Adipose tissue (tissue), 3 donors: ENCODE results near the gene CCNY. TPM values are rescaled to one million over a fixed set of nuclear protein-coding genes. Genes with fewer than 3 reads are reported as not detected.
"Not testable (repeated sequence)": the region's sequence is repeated elsewhere in the genome, so short reads cannot be mapped to it uniquely, and the experiment has no call there.

Experiments
- H3K27ac ChIP-seq: one replicate; pipeline ENCODE4 v1.5.1; 2013; ENCODE audit warnings: low read depth, low read length
- WGBS, 3 donors: extraction: QIAGEN DNeasy Blood & Tissue Kit; methylation state at CpG; one replicate each; pipeline ENCODE4 v1.1.7; 2013; 5-methylcytosine and 5-hydroxymethylcytosine counted together
- polyA plus RNA-seq, 3 donors: library from polyadenylated mRNA; stranded (reverse); fragments of 200-250 nt; gene quantifications; one replicate each; pipeline ENCODE4 v1.2.3, GENCODE V29; 2013
- donor health status: healthy with polysubstance abuse.
- donor health status: Bipolar disorder and iron deficiency.
- donor health status: healthy.

Gene CCNY
- 10 to 100 TPM; 14.0 to 38.6 (median 24.6) TPM for polyA plus RNA-seq

DNA sequence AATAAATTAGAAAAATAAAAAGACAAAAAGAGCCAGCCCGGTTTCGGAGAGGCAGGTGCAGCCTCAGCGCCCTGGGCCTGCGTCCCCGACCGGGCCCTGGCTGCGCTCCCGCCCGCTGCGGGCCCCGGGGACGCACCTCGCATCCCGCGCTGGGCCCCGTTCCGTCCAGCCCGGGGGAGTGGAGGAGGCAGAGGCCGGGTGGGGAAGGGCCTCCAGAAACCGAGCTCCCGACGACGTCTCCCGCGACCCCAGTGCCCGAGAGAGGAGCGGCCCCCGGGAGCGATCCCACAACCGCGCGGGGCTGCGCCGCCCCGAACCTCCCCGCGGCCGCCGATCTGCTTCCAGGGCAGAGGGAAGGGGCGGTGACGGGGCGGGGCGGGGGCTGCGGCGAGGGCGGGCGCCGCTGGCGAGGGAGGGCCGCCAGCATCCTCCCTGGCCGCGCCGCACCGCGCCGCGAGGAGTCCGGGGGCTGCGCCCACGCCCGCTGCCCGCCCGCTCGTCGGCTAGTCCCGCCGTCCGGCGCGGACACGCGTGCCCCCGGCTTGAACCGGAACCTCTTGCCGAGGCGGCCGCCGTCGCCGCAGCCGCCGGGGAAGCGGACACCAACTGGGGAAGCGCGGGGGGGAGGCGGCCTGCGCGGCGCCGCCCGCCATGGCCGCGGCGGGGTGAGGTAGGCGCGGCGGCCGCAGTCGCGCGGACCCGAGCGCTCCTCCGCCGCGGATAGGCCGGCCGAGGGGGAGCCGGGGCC is at the start of gene CCNY:
TSS of gene CCNY (plus strand) at position 426 of the 748 bp plus-strand sequence. CDS start 545 bp downstream, outside the sequence.
- WGBS, 3 donors = 0% methylated on average over 66 to 105 of the region's 109 CpGs
- H3K27ac ChIP-seq = peak within 1 kb of the TSS; percentile 54

DNA sequence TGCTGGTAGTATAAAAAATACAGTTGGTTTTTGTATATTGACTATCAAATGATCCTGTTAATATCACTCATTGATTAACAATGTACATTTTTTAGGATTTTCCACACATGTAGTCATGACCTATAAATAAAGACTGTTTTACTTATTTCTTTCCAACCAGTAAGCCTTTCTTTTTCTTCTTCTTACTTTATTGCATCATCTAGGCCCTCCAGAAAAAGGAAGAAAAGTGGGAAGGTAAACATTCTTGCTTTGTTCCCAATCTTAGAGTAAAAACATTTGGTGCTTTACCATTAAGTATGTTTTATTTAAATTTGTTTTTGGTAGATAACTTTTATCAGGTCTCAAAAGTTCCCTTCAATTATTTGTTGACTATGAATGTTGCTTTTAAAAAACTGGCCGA is 47.1 kb upstream of the CCNY start:
- 78 to 94% (median 83%) methylated on average over 1 of the region's 1 CpG for WGBS, 3 donors
- no peak overlapping the region for H3K27ac ChIP-seq

DNA sequence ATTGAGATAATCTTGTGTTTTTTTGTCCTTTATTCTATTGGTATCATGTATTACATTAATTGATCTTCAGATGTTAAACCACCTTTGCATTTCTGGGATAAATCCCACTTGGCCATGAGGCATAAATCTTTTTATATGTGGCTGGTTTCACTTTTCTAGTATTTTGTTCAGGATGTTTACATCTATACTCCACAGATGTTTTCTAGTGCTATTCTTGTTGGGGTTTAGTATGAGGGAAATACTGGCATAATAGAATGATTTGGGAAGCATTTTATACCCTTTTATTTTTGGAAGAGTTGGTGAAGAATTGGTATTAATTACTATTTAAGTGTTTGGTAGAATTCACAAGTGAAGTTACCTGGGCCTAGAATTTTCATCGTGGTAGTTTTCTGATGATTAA is 41.8 kb upstream of the CCNY start:
- no peak overlapping the region for H3K27ac ChIP-seq
- WGBS, 3 donors = 86 to 93% (median 92%) methylated on average over 1 of the region's 1 CpG

DNA sequence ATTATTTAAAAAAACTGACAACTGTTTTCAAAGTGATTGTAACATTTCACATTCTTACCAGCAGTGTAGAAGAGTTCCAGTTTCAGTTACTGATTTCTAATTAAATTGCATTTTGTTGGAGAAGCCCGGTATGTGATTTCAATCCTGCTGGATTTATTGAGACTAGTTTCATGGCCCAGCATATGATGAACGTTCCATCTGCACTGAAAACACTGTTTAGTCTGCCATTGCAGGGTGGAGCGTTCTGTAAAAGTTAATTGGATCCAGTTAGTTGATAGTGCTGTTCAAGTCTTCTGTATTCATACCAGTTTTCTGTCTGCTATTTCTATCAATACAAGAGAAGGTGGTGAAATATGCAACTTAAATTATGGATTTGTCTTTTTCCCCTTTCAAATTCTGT is 37.3 kb upstream of the CCNY start:
- 61 to 65% (median 63%) methylated on average over 3 of the region's 3 CpGs for WGBS, 3 donors
- H3K27ac ChIP-seq = no peak overlapping the region

DNA sequence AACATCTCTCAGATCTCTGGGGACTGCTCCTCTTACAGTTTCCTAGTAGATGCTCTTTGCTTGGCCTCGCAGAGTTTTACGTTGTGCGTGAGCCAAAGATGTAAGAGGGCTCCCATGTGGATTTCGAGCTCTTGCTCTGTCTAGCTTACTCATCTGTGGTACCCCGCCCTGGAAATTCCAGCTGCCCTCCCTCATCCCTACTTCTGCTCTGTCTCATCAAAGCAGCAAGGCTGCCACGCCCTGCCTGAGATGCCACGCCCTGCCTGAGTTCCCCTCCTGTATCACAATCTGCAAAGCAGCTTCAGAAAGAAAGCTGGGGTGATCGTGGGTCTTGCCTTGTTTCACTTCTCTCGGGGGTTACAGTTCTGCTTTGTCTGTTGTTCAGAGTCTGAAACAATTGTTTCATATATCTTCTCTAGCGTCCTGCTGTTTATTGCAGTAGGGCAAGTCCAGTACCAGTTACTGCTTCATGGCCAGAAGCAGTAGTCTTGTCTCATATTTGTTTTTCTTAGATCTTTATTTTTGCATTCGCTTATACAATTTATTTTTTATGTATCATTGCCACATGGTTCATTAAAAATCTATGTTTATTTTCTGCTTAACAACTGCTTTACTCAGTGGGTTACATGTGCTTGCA is 36.1 kb upstream of the CCNY start:
- 43 to 76% (median 54%) methylated on average over 11 of the region's 11 CpGs for WGBS, 3 donors
- H3K27ac ChIP-seq = no peak overlapping the region

DNA sequence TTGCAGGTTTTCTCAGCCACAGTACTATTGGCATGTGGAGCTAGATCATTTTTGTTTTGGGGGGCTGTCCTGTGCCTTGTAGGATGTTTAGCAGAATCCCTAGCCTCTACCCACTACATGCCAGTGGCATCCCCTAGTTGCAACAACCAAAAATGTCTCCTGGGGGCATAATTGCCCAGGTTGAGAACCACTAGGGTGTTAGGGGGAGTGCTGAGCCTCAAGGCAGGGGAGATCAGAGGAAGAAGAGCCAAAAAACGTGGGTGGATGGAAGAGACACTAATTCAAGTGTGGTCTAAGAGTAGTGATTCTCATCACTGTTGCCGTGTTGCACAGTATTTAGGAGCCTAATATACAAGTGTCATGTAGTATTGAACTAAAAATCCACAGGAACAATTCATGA is 31.7 kb upstream of the CCNY start:
- WGBS, 3 donors = 50 to 55% (median 54%) methylated on average over 2 of the region's 2 CpGs
- no peak overlapping the region for H3K27ac ChIP-seq

DNA sequence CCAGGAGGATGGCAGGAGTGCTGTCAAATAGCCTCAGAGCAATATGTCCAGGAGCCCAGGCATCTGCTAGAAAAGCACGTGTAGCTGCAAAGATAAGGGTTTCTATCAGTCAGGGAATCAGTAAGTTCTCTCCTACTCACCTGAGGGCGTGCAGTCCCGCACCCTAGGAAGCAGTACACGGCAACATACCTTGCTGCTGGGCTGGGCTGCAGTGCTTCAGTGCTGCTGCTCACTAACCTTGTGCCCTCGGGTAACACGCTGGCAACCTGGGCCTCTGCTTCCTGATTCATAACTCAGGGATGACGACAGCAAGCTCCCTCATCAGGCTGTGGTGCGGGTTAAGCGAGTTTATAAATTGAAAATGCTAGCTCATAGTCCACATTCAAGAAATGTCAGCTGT is 29.5 kb upstream of the CCNY start:
- no peak overlapping the region for H3K27ac ChIP-seq
- WGBS, 3 donors = 21 to 44% (median 43%) methylated on average over 9 of the region's 9 CpGs

DNA sequence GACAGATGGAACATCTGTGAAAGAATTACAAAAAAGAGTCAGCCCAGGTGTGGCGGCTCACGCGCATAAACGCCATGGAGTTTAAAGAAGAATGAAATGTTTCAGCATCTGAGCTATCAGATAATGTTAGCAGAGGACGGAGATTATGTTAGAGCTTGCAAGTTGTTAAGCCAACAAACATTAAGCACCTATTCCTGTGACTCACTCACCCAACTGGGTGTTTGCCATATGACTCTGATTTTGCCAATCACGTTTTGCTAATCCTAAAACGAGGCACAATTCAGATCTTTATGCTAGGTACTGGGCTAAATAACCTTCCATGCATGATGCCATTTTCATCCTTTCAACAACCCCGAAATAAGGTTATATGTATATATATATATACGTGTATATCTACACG is 29.0 kb upstream of the CCNY start:
- H3K27ac ChIP-seq = no peak overlapping the region
- WGBS, 3 donors = 49 to 81% (median 80%) methylated on average over 10 of the region's 10 CpGs

DNA sequence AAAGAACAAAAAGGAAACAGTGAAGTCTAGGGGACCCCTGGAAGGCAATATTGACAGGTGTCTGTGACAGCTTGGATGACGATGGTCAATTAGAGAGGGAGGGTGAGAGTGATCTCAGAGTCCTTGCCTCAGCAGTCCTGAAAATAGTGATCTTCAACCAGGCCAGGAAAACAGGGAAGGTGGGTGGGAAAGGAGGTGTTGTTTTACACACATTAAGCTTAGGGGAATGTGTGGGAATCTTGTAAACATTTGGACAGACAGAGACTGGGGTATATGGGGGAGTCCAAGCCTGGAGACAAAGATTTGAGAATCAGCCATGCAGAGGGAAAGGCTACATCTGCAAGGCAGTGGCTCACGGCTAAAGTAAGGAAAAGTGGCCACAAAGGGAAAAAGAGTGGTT is 27.5 kb upstream of the CCNY start:
- 26 to 55% (median 36%) methylated on average over 2 of the region's 2 CpGs for WGBS, 3 donors
- H3K27ac ChIP-seq = no peak overlapping the region

DNA sequence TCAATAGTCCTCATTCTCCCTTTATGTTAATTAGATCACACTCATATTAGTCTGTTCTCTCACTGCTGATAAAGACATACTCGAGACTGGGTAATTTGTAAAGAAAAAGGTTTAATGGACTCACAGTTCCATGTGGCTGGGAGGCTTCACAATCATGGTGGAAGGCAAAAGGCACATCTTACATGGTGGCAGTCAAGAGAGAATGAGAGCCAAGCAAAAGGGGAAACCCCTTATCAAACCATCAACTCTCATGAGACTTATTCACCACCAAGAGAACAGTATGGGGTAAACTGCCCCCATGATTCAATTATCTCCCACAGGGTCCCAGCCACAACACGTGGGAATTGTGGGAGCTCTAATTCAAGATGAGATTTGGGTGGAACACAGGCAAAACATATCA is 22.2 kb upstream of the CCNY start:
- 85 to 95% (median 89%) methylated on average over 2 of the region's 2 CpGs for WGBS, 3 donors
- not testable (repeated sequence) for H3K27ac ChIP-seq

DNA sequence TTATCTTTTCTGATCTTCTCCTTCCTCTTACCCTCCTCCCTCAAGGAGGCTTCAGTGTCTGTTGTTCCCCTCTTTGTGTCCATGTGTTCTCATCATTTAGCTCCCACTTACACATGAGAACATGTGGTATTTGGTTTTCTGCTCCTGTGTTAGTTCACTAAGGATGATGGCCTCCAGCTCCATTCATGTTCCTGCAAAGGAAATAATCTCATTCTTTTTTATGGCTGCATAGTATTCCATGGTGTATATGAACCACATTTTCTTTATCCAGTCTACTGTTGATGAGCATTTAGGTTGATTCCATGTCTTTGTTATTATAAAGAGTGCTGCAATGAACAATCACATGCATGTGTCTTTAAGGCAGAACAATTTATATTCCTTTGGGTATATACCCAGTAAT is 21.1 kb upstream of the CCNY start:
- not testable (repeated sequence) for H3K27ac ChIP-seq

DNA sequence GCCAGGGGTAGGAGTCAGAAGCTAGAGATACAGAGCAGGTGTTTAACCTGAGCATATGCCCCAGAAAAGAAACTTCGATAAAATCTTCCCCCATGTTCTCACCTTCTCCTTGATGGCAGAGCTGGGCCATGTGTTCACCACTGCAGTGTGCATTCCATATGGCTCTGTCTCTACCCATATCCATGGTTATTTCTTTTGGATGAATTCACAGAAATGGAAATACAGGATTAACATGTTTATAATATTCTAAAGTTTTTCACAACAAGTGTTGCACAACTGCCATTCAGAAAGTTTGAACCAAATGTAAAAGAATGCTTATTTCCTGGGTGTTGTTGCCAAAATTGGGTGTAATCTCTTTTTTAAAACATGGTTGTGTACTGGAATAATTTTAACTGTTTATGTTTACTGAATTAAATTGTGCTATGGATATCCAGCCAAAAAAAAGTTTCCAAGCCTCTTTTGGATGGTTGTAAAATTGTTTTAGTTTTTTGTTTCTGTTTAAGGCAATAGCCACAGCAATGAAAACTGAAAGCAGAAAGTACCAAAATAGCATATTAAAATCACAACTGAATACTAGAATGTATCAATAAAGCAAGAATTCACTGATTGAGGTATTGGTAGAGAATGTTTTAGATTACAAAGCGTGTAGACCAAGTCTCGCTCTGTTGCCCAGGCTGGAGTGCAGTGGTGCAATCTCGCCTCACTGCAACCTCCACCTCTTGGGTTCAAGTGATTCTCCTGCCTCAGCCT is 19.9 kb upstream of the CCNY start:
- WGBS, 3 donors = 71 to 98% (median 78%) methylated on average over 4 of the region's 4 CpGs
- H3K27ac ChIP-seq = no peak overlapping the region

DNA sequence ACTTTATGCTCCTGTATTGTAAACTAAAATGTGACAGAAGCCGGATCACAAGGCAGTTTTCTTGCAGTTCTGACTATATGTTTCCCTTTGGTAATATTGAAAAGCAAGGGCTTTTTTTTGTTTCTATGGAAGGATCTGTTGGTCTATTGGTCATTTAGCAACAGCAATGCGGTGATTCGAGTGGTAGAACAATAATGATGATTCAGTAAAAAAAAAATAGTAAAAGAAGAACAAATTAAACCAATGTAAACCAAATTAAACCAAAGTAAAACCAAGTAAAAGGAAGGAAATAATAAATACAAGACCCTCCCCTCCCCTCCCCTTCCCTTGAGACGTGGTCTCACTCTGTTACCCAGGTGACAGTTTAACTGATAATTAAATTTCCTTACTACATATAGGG is 17.8 kb upstream of the CCNY start:
- H3K27ac ChIP-seq = no peak overlapping the region

DNA sequence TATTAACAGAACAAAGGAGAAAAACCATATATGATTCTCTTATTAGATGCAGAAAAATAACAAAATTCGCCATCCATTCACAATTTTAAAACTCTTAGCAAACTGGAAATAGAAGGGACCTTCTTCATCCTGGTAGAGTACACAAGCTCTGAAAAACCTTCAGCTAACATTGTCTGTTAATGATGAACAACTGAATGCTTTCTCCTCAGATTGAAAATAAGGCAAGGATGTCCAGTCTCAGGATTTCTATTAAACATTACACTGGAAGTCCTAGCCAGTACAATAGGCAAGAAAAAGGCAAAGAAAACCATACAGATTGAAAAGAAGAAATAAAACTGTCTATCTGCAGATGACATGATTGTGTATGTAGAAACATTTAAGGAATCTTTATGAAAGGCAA is 16.0 kb upstream of the CCNY start:
- H3K27ac ChIP-seq = no peak overlapping the region
- WGBS, 3 donors = 94 to 97% (median 95%) methylated on average over 1 of the region's 1 CpG

More for the DNA sequence above, 17.8 kb upstream of the CCNY start:
- 93 to 99% (median 94%) methylated on average over 4 of the region's 4 CpGs for WGBS, 3 donors

DNA sequence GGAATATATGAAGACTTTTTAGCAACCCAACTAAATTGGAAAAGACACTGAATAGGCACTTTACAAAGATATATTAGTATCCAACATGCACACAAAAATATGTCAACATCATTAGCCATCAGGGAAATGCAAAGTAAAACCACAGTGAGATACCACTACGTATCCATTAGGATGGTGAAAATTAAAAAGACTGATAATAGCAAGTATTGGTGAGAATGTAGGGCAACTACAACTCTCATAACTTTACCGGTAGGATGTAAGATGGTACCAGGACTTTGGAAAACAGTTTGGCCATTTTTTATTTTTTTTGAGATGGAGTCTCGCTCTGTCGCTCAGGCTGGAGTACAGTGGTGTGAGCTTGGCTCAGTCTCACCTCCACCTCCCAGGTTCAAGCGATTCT is 13.7 kb upstream of the CCNY start:
- 97 to 98% (median 97%) methylated on average over 5 of the region's 5 CpGs for WGBS, 3 donors
- H3K27ac ChIP-seq = no peak overlapping the region

DNA sequence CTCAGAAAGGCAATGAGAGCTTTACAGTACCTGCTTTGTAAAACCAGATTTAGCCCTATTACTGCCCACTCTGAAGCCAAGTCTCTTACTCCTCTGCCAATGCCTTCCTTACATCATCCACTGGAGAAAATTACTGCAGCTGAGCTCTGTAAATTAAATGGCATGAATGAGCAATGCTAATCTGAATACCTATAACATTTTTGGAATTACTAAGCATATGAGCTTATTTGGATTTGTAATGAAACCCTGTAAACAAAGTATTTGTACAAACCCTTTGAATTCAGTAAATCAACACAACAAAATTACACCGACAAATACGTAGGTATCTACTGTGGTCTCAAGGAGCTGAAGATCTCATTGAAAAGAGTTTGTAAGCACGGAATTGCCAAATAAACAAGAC is 12.1 kb upstream of the CCNY start:
- no peak overlapping the region for H3K27ac ChIP-seq
- WGBS, 3 donors = 94 to 97% (median 95%) methylated on average over 3 of the region's 3 CpGs

DNA sequence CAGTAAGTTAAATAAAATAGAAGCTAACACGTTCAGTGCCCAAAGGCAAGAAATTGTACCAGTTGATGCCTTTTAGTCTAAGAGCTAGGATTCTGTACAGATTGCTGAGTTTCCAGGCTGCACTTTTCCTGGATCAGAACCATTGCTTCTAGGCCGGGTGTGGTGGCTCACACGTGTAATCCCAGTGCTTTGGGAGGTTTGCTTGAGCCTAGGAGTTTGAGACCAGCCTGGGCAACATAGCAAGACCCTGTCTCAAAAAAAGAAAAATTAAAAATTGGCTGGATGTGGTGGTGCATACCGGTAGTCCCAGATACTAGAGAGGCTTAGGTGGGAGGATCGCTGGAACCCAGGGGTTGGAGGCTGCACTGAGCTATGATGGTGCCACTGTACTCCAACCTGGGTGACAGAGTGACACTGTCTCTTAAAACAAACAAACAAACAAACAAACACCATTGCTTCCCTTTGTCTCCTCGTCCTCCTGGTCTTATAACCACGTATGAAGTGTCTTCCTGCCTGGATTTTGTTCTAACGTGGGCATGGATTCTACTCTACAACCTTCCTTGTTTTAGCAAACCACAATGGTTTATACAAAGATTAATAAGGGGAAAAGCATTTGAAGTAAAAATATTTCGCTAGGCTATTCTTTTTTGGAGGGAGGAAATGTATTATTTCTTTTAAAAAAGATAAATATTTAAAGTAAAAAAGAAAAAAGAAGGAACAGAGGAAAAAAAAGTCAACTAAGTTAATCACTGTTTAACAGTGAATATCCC is 9.7 kb upstream of the CCNY start:
- 84 to 92% (median 89%) methylated on average over 9 of the region's 9 CpGs for WGBS, 3 donors
- H3K27ac ChIP-seq = no peak overlapping the region

DNA sequence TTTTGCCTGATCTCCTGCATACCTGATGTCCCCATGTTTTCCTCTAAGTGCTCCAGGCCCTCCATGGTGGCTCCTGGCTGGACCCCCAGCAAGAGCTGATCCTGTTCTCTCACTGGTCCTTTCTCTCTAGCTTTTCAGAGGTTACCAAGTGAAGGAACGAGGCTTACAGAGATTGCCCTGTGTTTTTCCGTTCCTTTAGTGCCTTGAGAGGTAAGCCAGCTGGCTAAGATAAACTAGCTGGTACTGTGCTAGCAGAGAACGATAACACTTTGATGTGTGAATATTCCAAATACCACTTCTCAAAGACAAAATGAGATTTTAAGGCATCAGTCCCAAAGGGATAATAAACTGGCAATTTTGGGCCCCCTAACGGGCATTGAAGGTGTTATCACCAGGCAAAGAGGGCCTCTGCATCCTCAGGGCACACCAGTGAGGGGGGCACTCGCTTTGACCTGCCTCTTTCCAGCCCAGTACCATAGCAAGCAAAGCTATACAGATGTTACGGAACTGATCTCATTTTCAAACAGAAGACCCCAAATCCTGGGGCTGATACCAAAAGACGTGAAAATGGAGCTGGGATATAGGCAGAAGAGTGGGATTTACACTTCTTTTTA is 8.4 kb upstream of the CCNY start:
- 65 to 87% (median 85%) methylated on average over 7 of the region's 7 CpGs for WGBS, 3 donors
- no peak overlapping the region for H3K27ac ChIP-seq
